ENCODE results near the gene DMGDH.

GRCh38 chr5:79086116-79086515 lies 16.6 kb upstream of the DMGDH start:
- TF ChIP-seq CTCF (IDR thresholded peaks at IDR 0.05) (no peak), POLR2A (IDR thresholded peaks at IDR 0.05) (no peak), POLR2AphosphoS5 (IDR thresholded peaks at IDR 0.05) (no peak)
